OCI-LY1 (cell line): ENCODE data around the gene MACROD2.

Experiments
- H2AFZ ChIP-seq: fragments of 200-600 bp; sonication (generic), shearing (Covaris generic); 2 replicates; pipeline ENCODE4 v1.6.0; 2014; ENCODE audit warnings: antibody characterized with exemption, mild to moderate bottlenecking, low read length
- H3F3A ChIP-seq: fragments of 200-600 bp; sonication (generic), shearing (Covaris generic); 2 replicates; pipeline ENCODE4 v1.6.0; 2014; ENCODE audit warnings: mild to moderate bottlenecking, antibody characterized with exemption, low read length, moderate library complexity; ENCODE audit not compliant: insufficient read depth
- H3K27ac ChIP-seq: fragments of 200-600 bp; sonication (generic); 2 replicates; pipeline ENCODE4 v1.5.1; 2014; ENCODE audit warnings: low read length, mixed run types, mild to moderate bottlenecking, low read depth; ENCODE audit not compliant: poor library complexity, severe bottlenecking
- H3K27me3 ChIP-seq: fragments of 200-600 bp; sonication (generic); 2 replicates; pipeline ENCODE4 v1.6.0; 2014; ENCODE audit warnings: antibody characterized with exemption, mild to moderate bottlenecking, low read length, moderate library complexity; ENCODE audit not compliant: insufficient read depth
- H3K36me3 ChIP-seq: fragments of 200-600 bp; sonication (generic); 2 replicates; pipeline ENCODE4 v1.6.1; 2014; ENCODE audit warnings: mild to moderate bottlenecking, antibody characterized with exemption, low read length, moderate library complexity, mixed read lengths; ENCODE audit not compliant: insufficient read depth
- H3K4me1 ChIP-seq: fragments of 200-600 bp; sonication (generic); 2 replicates; pipeline ENCODE4 v1.5.1; 2014; ENCODE audit warnings: mild to moderate bottlenecking, low read length, moderate library complexity; ENCODE audit not compliant: insufficient read depth, severe bottlenecking
- H3K4me2 ChIP-seq: fragments of 200-600 bp; sonication (generic), shearing (Covaris generic); 2 replicates; pipeline ENCODE4 v1.6.1; 2014; ENCODE audit warnings: low read length
- H3K4me3 ChIP-seq: fragments of 200-600 bp; sonication (generic); 2 replicates; pipeline ENCODE4 v1.5.1; 2014; ENCODE audit warnings: low read length, low read depth, mild to moderate bottlenecking, mixed read lengths; ENCODE audit not compliant: poor library complexity, severe bottlenecking
- H3K79me2 ChIP-seq: fragments of 200-600 bp; shearing (Covaris generic); 2 replicates; pipeline ENCODE4 v1.6.1; 2016; ENCODE audit warnings: mixed run types, low read length, mixed read lengths; ENCODE audit not compliant: insufficient read depth
- H3K9ac ChIP-seq: fragments of 200-600 bp; sonication (generic), shearing (Covaris generic); 2 replicates; pipeline ENCODE4 v1.6.1; 2014; ENCODE audit warnings: mild to moderate bottlenecking, low read length, mixed read lengths
- H3K9me2 ChIP-seq: fragments of 200-600 bp; sonication (generic), shearing (Covaris generic); 2 replicates; pipeline ENCODE4 v1.6.1; 2014; ENCODE audit warnings: low read depth, mild to moderate bottlenecking, low read length, mixed read lengths
- H3K9me3 ChIP-seq: fragments of 200-600 bp; shearing (Covaris generic); 2 replicates; pipeline ENCODE4 v1.6.1; 2014; ENCODE audit warnings: low read length, mixed read lengths
- H4K20me1 ChIP-seq: fragments of 200-600 bp; sonication (generic), shearing (Covaris generic); 2 replicates; pipeline ENCODE4 v1.6.0; 2016; ENCODE audit warnings: mild to moderate bottlenecking, low read length; ENCODE audit not compliant: insufficient read depth
- EZH2 ChIP-seq: fragments of 200-600 bp; sonication (generic), shearing (Covaris generic); IDR thresholded peaks from 2 replicates; pipeline ENCODE4 v1.8.0; 2017; ENCODE audit warnings: borderline replicate concordance, mixed run types, mild to moderate bottlenecking, antibody characterized with exemption, low read length, moderate library complexity, mixed read lengths
- TF ChIP-seq, protein P1 (sequence below): fragments of 200-600 bp; sonication (generic), shearing (Covaris generic); IDR thresholded peaks from 2 replicates; pipeline ENCODE4 v1.5.1; 2017; ENCODE audit warnings: mild to moderate bottlenecking, antibody characterized with exemption, low read length, moderate library complexity, mixed read lengths

The MACROD2 gene

GRCh38 chr20:14622796-14623195 is 627.5 kb downstream of the MACROD2 start:
- H3F3A ChIP-seq = no peaks in the 10 kb centered on the region
- H3K27ac ChIP-seq = no peak overlapping the region
- TF ChIP-seq EZH2 = no peak
- TF ChIP-seq, protein P1, sequence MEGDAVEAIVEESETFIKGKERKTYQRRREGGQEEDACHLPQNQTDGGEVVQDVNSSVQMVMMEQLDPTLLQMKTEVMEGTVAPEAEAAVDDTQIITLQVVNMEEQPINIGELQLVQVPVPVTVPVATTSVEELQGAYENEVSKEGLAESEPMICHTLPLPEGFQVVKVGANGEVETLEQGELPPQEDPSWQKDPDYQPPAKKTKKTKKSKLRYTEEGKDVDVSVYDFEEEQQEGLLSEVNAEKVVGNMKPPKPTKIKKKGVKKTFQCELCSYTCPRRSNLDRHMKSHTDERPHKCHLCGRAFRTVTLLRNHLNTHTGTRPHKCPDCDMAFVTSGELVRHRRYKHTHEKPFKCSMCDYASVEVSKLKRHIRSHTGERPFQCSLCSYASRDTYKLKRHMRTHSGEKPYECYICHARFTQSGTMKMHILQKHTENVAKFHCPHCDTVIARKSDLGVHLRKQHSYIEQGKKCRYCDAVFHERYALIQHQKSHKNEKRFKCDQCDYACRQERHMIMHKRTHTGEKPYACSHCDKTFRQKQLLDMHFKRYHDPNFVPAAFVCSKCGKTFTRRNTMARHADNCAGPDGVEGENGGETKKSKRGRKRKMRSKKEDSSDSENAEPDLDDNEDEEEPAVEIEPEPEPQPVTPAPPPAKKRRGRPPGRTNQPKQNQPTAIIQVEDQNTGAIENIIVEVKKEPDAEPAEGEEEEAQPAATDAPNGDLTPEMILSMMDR = no peak
- no peaks in the 10 kb centered on the region for H3K9me2 ChIP-seq
- H4K20me1 ChIP-seq = no peaks in the 10 kb centered on the region
- no peak overlapping the region for H3K9ac ChIP-seq
- no peaks in the 10 kb centered on the region for H3K4me1 ChIP-seq
- H3K4me3 ChIP-seq = no peak overlapping the region
- no peak overlapping the region for H2AFZ ChIP-seq
- no peaks in the 10 kb centered on the region for H3K36me3 ChIP-seq
- no peaks in the 10 kb centered on the region for H3K9me3 ChIP-seq
- H3K27me3 ChIP-seq = no peaks in the 10 kb centered on the region
- no peaks in the 10 kb centered on the region for H3K79me2 ChIP-seq
- no peak overlapping the region for H3K4me2 ChIP-seq

GRCh38 chr20:14631011-14631410 is 635.7 kb downstream of the MACROD2 start:
- no peak overlapping the region for H3K27ac ChIP-seq
- no peak overlapping the region for H2AFZ ChIP-seq
- no peak for TF ChIP-seq EZH2
- TF ChIP-seq, protein P1 = no peak
- H3F3A ChIP-seq = no peaks in the 10 kb centered on the region
- no peaks in the 10 kb centered on the region for H3K4me1 ChIP-seq
- no peaks in the 10 kb centered on the region for H3K36me3 ChIP-seq
- no peak overlapping the region for H3K4me3 ChIP-seq
- no peaks in the 10 kb centered on the region for H3K9me3 ChIP-seq
- H3K4me2 ChIP-seq = no peak overlapping the region
- no peak overlapping the region for H3K9ac ChIP-seq
- H3K9me2 ChIP-seq = no peaks in the 10 kb centered on the region
- H3K27me3 ChIP-seq = no peaks in the 10 kb centered on the region
- H3K79me2 ChIP-seq = no peaks in the 10 kb centered on the region
- no peaks in the 10 kb centered on the region for H4K20me1 ChIP-seq

DNA sequence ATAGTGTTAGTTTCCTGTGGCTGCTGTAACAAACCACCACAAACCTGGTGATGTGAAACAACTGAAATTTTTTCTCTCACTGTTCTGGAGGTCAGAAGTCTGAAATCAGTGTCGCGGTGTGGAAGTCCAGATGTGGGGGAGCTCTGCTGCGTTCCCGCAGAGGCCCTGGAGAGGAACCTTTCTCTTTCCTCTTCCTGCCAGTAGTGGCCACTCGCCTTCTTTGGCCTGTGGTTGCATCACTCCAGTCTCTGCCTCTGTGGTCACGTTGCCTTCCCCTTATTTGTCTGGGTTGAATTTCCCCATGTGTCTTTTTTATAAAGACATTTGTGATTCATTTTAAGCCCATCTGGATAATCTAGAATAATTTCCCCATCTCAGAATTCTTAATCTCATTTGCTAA is 637.6 kb downstream of the MACROD2 start:
- Histone ChIP-seq H3K4me3 (no peak overlapping the region), H3K9me3 (no peaks in the 10 kb centered on the region), H3F3A (no peaks in the 10 kb centered on the region), H3K36me3 (no peaks in the 10 kb centered on the region), H3K27ac (no peak overlapping the region), H2AFZ (no peak overlapping the region), H3K9ac (no peak overlapping the region), H4K20me1 (no peaks in the 10 kb centered on the region), H3K9me2 (no peaks in the 10 kb centered on the region), H3K79me2 (no peaks in the 10 kb centered on the region), H3K27me3 (no peaks in the 10 kb centered on the region), H3K4me1 (no peaks in the 10 kb centered on the region), H3K4me2 (no peak overlapping the region)
- no peak for TF ChIP-seq EZH2
- TF ChIP-seq, protein P1 = no peak
